OCI-LY3 (cell line): ENCODE measurements around the gene RNF152.

Source experiments
- H2AFZ ChIP-seq: fragments of 200-600, 300-600 bp; shearing (Covaris generic); 2 replicates; pipeline ENCODE4 v1.6.0; 2014; ENCODE audit warnings: antibody characterized with exemption, low read depth, low read length
- H3K27ac ChIP-seq: fragments of 200-600, 300-600 bp; sonication (generic); 2 replicates; pipeline ENCODE4 v1.5.1; 2014; ENCODE audit warnings: mild to moderate bottlenecking, low read length, moderate library complexity, mixed read lengths
- H3K27me3 ChIP-seq: fragments of 200-600, 300-600 bp; sonication (generic); 2 replicates; pipeline ENCODE4 v1.6.1; 2014; ENCODE audit warnings: low read depth, low read length, mixed read lengths
- H3K36me3 ChIP-seq: fragments of 200-600, 300-600 bp; sonication (generic); replicated peaks from 2 replicates; pipeline ENCODE3; 2014; ENCODE audit warnings: low read depth, low read length, mixed read lengths
- H3K4me1 ChIP-seq: fragments of 300-600, 200-600 bp; sonication (generic); 2 replicates; pipeline ENCODE4 v1.6.1; 2014; ENCODE audit warnings: low read length, mixed read lengths
- H3K4me2 ChIP-seq: fragments of 200-600, 300-600 bp; sonication (generic); 2 replicates; pipeline ENCODE4 v1.6.1; 2014; ENCODE audit warnings: low read length, mixed read lengths
- H3K4me3 ChIP-seq: fragments of 300-600, 200-600 bp; sonication (generic); 2 replicates; pipeline ENCODE4 v1.5.1; 2014; ENCODE audit warnings: antibody characterized with exemption, mild to moderate bottlenecking, low read length, moderate library complexity
- H3K79me2 ChIP-seq: fragments of 300-600, 200-600 bp; shearing (Covaris generic); 2 replicates; pipeline ENCODE4 v1.6.1; 2014; ENCODE audit warnings: mild to moderate bottlenecking, low read length, mixed read lengths
- H3K9ac ChIP-seq: fragments of 300-600, 200-600 bp; shearing (Covaris generic); 2 replicates; pipeline ENCODE4 v1.6.0; 2014; ENCODE audit warnings: mild to moderate bottlenecking, low read length, moderate library complexity
- H3K9me3 ChIP-seq: fragments of 200-600, 300-600 bp; shearing (Covaris generic); 2 replicates; pipeline ENCODE4 v1.6.1; 2014; ENCODE audit warnings: low read length, mixed read lengths; ENCODE audit not compliant: insufficient read depth
- H4K20me1 ChIP-seq: fragments of 200-600, 300-600 bp; sonication (generic); 2 replicates; pipeline ENCODE4 v1.6.1; 2016; ENCODE audit warnings: low read length, mixed read lengths; ENCODE audit not compliant: insufficient read depth
- CTCF ChIP-seq: fragments of 200-600, 300-600 bp; sonication (generic); IDR thresholded peaks from 2 replicates; pipeline ENCODE4 v1.5.1; 2014; ENCODE audit warnings: antibody characterized with exemption, low read length, low read depth
- EZH2phosphoT487 ChIP-seq: fragments of 200-600 bp; shearing (Covaris generic); IDR thresholded peaks from 2 replicates; pipeline ENCODE4 v1.6.1; 2018; ENCODE audit warnings: antibody characterized with exemption, mixed run types, low read depth

The RNF152 gene

GRCh38 chr18:61883547-61883946 is 9.3 kb downstream of the RNF152 start:
- Histone ChIP-seq H3K9me3 (no peaks in the 10 kb centered on the region), H3K27me3 (peaks cover 23% of the 10 kb centered on the region), H3K9ac (no peak overlapping the region), H3K4me1 (no peaks in the 10 kb centered on the region), H3K79me2 (no peaks in the 10 kb centered on the region), H2AFZ (no peak overlapping the region), H4K20me1 (no peaks in the 10 kb centered on the region), H3K4me2 (no peak overlapping the region), H3K36me3 (no peaks in the 10 kb centered on the region), H3K4me3 (no peak overlapping the region), H3K27ac (no peak overlapping the region)
- TF ChIP-seq CTCF: no peak
- TF ChIP-seq EZH2phosphoT487: no peak

- Histone ChIP-seq H3K9ac (no peak overlapping the region), H3K27ac (no peak overlapping the region), H3K9me3 (no peaks in the 10 kb centered on the region), H2AFZ (no peak overlapping the region), H4K20me1 (no peaks in the 10 kb centered on the region), H3K4me2 (no peak overlapping the region), H3K4me1 (no peaks in the 10 kb centered on the region), H3K79me2 (no peaks in the 10 kb centered on the region), H3K36me3 (no peaks in the 10 kb centered on the region), H3K27me3 (peaks cover 30% of the 10 kb centered on the region), H3K4me3 (no peak overlapping the region)
- TF ChIP-seq EZH2phosphoT487 (no peak), CTCF (no peak)
Observed at GRCh38 chr18:61882296-61883004, 10.4 kb downstream of the RNF152 start.

GRCh38 chr18:61876899-61877298 is 15.9 kb downstream of the RNF152 start:
- Histone ChIP-seq H3K27me3 (peaks cover 7% of the 10 kb centered on the region), H3K27ac (no peak overlapping the region), H3K36me3 (no peaks in the 10 kb centered on the region), H3K4me2 (no peak overlapping the region), H3K9ac (no peak overlapping the region), H3K4me1 (no peaks in the 10 kb centered on the region), H3K79me2 (no peaks in the 10 kb centered on the region), H4K20me1 (no peaks in the 10 kb centered on the region), H3K4me3 (no peak overlapping the region), H2AFZ (no peak overlapping the region), H3K9me3 (no peaks in the 10 kb centered on the region)
- TF ChIP-seq EZH2phosphoT487 (no peak), CTCF (no peak)

GRCh38 chr18:61870151-61870550 is 22.7 kb downstream of the RNF152 start:
- H3K9ac ChIP-seq: no peak overlapping the region
- no peak overlapping the region for H3K4me2 ChIP-seq
- no peak for TF ChIP-seq EZH2phosphoT487
- TF ChIP-seq CTCF: no peak
- no peak overlapping the region for H3K27ac ChIP-seq
- no peaks in the 10 kb centered on the region for H3K79me2 ChIP-seq
- no peaks in the 10 kb centered on the region for H3K9me3 ChIP-seq
- H3K27me3 ChIP-seq: peaks cover 29% of the 10 kb centered on the region
- H3K4me3 ChIP-seq: no peak overlapping the region
- no peak overlapping the region for H2AFZ ChIP-seq
- H4K20me1 ChIP-seq: no peaks in the 10 kb centered on the region
- no peaks in the 10 kb centered on the region for H3K4me1 ChIP-seq
- H3K36me3 ChIP-seq: no peaks in the 10 kb centered on the region
